GM12892 (cell line): ENCODE results near the gene P2RX2.

Source experiments
- POLR2A ChIP-seq: IDR thresholded peaks from 2 replicates; pipeline ENCODE4 v1.6.1; 2011; ENCODE audit warnings: low read depth, low read length, control low read depth
- POLR2AphosphoS5 ChIP-seq: IDR thresholded peaks from 2 replicates; pipeline ENCODE4 v1.6.1; 2011; ENCODE audit warnings: low read depth, low read length, control low read depth
- TAF1 ChIP-seq: IDR thresholded peaks from 2 replicates; pipeline ENCODE4 v1.6.1; 2011; ENCODE audit warnings: low read depth, mild to moderate bottlenecking, control low read depth, low read length, borderline replicate concordance

DNA sequence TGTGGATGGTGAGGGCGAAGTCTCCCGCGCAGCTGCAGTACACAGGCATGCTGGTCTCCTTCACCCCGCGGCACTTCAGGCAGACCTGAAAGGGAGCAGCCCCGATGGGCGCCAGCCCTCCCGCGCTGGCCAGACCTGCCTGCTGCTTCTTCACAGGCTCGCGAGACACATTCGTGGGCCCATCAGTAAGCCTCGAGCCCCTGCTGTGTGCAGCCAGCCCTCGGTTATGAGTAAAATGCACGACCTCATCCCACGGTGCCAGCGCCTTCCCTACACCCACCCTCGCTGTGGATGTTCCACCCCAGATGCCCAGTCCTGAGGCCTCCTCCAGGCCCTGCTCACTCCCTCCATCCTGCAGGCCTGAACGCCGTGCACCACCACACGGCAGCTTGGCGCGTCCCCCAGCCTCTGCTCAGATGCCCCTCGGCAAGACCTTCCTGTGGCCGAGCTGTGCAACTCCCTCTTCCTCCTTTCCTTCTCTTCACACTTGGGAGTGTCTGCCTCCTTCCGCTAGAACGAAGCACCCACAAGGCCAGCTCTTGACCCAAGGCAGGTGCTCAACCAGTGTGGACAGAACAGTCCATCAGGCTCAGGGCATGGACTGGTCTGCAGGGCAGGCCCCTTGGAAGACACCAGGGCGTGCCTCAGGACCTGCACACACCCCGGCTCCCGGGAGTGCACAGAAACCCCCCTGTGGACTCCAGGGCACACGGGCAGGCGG lies 6.5 kb downstream of the P2RX2 start:
- TF ChIP-seq POLR2AphosphoS5 (no peak), POLR2A (no peak), TAF1 (no peak)
